NB4 (cell line): ENCODE results near the gene CIAPIN1.

Experiments
- MYC ChIP-seq: IDR thresholded peaks from 2 replicates; pipeline ENCODE4 v1.6.1; 2011; ENCODE audit warnings: low read depth, low read length
- POLR2A ChIP-seq: IDR thresholded peaks from 2 replicates; pipeline ENCODE4 v1.6.1; 2011; ENCODE audit warnings: mild to moderate bottlenecking; ENCODE audit not compliant: insufficient read length; ENCODE audit errors: extremely low read depth
- TF ChIP-seq, protein P1 (sequence below): IDR thresholded peaks from one replicate; pipeline ENCODE4 v1.5.1; 2012; ENCODE audit warnings: low read depth, low read length
- TF ChIP-seq, protein P2 (sequence below): IDR thresholded peaks from 2 replicates; pipeline ENCODE4 v1.6.1; 2011; ENCODE audit warnings: low read depth, low read length

DNA sequence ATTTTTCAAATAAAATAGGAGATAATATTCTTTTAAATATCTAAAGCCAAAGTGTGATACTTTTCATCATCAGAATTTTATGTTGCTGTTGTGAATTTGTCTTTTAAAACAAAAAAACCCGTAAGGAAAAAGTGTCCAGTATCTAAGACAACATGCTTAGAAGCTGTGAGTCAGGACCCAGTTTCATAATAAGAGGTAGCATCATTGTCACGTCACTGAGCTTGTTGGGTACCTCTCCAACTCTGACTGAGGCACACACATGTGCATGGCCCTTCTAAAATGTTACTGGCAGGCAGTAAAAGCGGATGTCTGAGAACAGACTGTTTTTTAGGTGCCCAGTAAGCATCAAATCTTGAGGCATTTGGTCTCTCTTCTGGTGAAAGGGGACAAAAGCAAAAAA is 2.5 kb downstream of the CIAPIN1 start:
- TF ChIP-seq, protein P1, sequence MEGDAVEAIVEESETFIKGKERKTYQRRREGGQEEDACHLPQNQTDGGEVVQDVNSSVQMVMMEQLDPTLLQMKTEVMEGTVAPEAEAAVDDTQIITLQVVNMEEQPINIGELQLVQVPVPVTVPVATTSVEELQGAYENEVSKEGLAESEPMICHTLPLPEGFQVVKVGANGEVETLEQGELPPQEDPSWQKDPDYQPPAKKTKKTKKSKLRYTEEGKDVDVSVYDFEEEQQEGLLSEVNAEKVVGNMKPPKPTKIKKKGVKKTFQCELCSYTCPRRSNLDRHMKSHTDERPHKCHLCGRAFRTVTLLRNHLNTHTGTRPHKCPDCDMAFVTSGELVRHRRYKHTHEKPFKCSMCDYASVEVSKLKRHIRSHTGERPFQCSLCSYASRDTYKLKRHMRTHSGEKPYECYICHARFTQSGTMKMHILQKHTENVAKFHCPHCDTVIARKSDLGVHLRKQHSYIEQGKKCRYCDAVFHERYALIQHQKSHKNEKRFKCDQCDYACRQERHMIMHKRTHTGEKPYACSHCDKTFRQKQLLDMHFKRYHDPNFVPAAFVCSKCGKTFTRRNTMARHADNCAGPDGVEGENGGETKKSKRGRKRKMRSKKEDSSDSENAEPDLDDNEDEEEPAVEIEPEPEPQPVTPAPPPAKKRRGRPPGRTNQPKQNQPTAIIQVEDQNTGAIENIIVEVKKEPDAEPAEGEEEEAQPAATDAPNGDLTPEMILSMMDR = no peak
- TF ChIP-seq POLR2A = no peak
- TF ChIP-seq, protein P2, sequence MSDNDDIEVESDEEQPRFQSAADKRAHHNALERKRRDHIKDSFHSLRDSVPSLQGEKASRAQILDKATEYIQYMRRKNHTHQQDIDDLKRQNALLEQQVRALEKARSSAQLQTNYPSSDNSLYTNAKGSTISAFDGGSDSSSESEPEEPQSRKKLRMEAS = no peak
- TF ChIP-seq MYC = no peak
